ENCODE measurements around the gene CCDC106.

CCDC106 gene

DNA sequence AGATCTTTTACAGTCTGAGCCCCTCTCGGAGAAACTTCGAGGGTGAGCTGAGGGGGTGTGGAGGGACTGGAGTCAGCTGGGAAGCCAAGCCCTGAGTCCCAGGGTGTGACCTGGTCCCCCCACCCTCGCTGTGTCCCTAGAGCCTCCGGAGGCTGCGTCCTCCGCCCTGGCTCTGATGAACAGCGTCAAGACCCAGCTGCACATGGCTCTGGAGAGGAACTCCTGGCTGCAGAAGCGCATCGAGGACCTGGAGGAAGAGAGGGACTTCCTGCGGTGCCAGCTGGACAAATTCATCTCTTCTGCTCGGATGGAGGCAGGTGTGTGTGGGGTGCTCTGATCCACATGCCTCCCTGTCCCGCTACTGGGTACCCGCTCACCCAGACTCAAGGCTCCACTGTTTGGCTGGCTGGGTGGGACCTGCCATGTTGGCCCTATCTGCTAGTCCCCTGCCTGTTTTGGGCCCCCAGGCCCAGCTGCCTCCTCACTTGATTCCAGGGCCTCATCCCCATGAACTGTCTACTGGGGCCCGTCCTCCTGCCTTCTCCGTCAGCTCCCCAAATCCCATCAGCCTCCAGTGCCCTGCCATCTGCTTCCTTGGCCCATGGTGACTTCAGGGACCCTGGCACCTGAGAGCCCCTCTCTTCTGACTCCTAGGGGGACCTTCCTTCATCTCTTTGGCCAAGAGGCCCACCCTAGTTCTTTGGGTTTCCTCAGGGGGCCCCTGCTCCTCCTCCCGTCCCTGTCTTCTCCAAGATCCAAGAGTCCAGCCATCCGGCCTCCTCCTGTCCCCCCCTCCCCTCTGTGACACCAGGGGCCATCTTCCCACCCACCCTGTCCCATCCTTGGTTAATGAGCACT, 1.5 kb downstream of the CCDC106 start:
- in situ Hi-C loops (cut with HindIII; ENCODE audit: low sequenced_read_pairs), result no loop called here
- peak overlapping the region; percentile 71 for H3K4me3 ChIP-seq (ENCODE audit: low read depth, low read length)
- TF ChIP-seq, protein P1, sequence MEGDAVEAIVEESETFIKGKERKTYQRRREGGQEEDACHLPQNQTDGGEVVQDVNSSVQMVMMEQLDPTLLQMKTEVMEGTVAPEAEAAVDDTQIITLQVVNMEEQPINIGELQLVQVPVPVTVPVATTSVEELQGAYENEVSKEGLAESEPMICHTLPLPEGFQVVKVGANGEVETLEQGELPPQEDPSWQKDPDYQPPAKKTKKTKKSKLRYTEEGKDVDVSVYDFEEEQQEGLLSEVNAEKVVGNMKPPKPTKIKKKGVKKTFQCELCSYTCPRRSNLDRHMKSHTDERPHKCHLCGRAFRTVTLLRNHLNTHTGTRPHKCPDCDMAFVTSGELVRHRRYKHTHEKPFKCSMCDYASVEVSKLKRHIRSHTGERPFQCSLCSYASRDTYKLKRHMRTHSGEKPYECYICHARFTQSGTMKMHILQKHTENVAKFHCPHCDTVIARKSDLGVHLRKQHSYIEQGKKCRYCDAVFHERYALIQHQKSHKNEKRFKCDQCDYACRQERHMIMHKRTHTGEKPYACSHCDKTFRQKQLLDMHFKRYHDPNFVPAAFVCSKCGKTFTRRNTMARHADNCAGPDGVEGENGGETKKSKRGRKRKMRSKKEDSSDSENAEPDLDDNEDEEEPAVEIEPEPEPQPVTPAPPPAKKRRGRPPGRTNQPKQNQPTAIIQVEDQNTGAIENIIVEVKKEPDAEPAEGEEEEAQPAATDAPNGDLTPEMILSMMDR (IDR thresholded peaks at IDR 0.05; ENCODE audit: low read depth, low read length), result no peak
- no peak for DNase-seq (ENCODE audit: low read depth, low spot score)

DNA sequence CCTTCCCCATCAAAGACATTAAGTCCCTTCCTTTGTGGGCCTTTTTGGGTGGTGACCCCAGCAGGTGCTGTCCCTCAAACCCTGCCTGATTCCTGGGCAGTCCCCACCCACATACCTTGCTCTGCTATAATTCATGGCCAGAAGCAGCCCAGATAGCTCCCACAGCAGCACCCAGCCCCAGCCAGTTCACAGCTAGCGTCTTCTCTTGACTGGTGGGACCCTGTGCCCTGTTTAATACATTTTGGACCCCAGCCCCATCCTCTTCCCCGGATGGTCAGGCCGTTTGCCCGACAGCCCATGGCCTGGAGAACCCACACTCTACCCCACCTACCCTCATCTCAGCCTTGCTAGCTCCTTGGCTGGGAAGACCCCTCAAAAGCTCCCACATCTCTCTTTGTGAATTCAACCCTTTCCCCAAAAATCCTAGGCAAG, 2.1 kb downstream of the CCDC106 start:
- in situ Hi-C loops (cut with HindIII; ENCODE audit: low sequenced_read_pairs), result no loop called here
- H3K4me3 ChIP-seq (ENCODE audit: low read depth, low read length), result no peak overlapping the region
- TF ChIP-seq, protein P1 (IDR thresholded peaks at IDR 0.05; ENCODE audit: low read depth, low read length), result no peak
- DNase-seq (ENCODE audit: low read depth, low spot score), result no peak

DNA sequence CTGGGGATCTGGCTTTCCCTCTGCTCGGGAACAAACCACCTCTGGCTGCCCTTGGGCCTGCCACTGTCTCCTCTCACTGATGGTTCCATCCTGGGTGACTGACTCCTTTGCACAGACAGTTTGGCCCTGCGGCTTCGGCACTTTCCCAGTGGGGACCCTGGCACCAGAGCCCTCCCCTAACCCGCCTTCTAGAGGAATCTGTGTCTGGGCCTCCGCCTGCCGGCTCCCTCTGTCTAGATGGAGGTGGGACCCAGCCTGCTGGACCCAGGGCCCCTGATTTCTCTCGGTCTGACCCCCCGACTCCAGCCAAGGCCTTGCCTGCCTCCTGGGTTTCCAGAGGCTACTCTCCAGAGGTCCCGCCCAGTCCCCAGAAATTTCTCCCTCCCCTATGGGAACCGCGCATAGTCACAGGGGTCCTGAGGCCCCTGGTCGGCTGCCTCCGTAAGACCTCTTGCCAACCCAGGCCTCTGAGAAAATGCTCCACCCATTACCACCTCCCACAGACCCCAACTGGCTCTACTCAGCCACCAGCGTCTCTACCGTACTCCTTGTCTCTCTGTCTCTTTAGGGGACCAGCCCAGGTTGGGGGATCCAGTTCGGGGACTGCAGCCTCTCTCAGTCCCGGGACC, 2.7 kb downstream of the CCDC106 start:
- in situ Hi-C loops (cut with HindIII; ENCODE audit: low sequenced_read_pairs), result no loop called here
- H3K4me3 ChIP-seq (ENCODE audit: low read depth, low read length), result no peak overlapping the region
- TF ChIP-seq, protein P1 (IDR thresholded peaks at IDR 0.05; ENCODE audit: low read depth, low read length), result no peak
- DNase-seq (ENCODE audit: low read depth, low spot score), result no peak

DNA sequence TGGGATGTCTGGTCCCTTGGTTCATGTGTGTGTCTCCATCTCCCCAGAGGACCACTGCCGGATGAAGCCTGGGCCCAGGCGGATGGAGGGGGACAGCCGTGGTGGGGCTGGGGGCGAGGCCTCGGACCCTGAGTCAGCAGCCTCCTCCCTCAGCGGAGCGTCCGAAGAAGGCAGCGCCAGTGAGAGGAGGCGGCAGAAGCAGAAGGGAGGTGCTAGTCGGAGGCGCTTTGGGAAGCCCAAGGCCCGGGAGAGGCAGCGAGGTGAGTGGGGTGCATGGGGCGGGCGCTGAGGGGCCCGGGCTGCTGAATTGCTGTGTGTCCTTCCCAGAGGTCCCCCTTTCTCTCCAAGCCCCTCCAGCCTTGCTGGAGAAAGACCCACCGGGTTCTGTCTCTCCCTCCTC, 3.2 kb downstream of the CCDC106 start:
- no peak for DNase-seq (ENCODE audit: low read depth, low spot score)
- in situ Hi-C loops (cut with HindIII; ENCODE audit: low sequenced_read_pairs), result no loop called here
- TF ChIP-seq, protein P1 (IDR thresholded peaks at IDR 0.05; ENCODE audit: low read depth, low read length), result no peak
- H3K4me3 ChIP-seq (ENCODE audit: low read depth, low read length), result no peak overlapping the region

DNA sequence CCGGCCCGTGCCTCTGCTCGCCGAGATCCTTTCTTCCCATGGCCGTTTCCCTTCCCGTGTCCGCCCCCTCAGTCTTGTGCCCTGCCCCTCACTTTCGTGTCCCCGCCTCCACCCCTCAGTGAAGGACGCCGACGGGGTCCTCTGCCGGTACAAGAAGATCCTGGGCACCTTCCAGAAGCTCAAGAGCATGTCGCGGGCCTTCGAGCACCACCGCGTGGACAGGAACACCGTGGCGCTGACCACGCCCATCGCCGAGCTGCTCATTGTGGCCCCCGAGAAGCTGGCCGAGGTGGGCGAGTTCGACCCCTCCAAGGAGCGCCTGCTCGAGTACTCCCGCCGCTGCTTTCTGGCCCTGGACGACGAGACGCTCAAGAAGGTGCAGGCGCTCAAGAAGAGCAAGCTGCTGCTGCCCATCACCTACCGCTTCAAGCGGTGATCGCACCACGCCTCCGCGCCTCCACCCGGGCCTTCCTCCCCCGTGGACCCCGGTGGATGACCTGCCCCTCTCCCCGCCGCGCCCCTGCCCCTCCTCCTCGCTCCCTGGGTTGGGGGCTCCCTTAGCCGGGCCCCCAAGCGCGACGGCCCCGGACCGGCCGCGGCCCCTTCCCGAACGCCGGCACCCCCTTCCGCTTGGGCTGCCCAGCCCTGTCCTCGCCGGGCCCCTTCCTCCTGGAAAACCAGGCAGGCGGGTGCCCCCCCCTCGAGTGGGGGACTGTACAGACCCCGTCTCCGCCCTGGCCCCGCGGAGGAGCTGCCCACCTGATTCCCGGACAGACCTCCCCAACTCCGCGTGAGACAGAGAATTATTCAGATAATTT, 4.5 kb downstream of the CCDC106 start:
- TF ChIP-seq, protein P1 (IDR thresholded peaks at IDR 0.05; ENCODE audit: low read depth, low read length), result no peak
- in situ Hi-C loops (cut with HindIII; ENCODE audit: low sequenced_read_pairs), result no loop called here
- no peak for DNase-seq (ENCODE audit: low read depth, low spot score)
- no peak overlapping the region for H3K4me3 ChIP-seq (ENCODE audit: low read depth, low read length)

DNA sequence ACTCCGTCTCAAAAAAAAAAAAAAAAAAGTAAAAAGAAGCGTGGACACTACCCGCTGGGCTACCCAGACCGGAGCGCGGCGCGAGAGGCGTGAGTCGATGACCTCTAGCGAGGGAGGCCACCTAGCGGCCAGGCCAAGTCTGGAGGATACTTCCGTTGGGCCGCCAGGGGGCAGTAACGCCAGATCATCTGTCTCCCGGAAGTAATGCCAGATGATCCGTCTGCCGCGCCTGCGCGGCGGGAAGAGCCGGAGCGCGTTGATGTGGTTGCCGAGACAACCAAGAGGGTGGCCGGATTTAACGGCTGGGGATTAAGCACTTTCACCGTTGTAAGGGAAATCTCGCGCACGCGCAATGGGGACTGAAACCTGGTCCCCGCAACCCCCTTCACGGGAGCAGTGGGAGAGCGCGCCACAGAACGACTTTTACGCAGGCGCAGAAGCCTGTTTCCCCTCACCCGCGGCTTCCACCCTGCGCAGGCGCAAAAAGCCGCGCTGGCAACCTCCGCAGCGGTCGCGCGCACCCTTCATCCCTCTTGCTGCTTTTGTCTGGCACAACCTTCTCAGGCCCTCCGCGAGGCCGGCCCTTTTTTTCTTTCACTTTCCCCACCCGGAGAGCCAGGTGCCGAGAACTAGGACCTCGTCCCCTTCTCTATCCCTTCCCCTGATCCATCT, 5.8 kb downstream of the CCDC106 start:
- TF ChIP-seq, protein P1 (IDR thresholded peaks at IDR 0.05; ENCODE audit: low read depth, low read length), result peak; percentile 100
- peak overlapping the region; percentile 69 for H3K4me3 ChIP-seq (ENCODE audit: low read depth, low read length)
- in situ Hi-C loops (cut with HindIII; ENCODE audit: low sequenced_read_pairs), result no loop called here

More for the DNA sequence above, 5.8 kb downstream of the CCDC106 start:
- DNase-seq (ENCODE audit: low read depth, low spot score), result peak; percentile 100
